GM23338 (cell line): Measurements from ENCODE around the gene DYNLT2B. TPM values are rescaled to one million over a fixed set of nuclear protein-coding genes. Genes with fewer than 3 reads are reported as not detected.

ENCODE experiments used
- ATAC-seq: fragments of 200-7000 bp; cut with Tn5 transposase; 3 replicates; pipeline ENCODE4 v1.9.1; 2020
- DNase-seq: peaks from one replicate; pipeline ENCODE4 v3.0.0-alpha.2; 2015; ENCODE audit warnings: low spot score
- H2AFZ ChIP-seq: fragments of 200-600 bp; sonication (generic); 2 replicates; pipeline ENCODE4 v1.8.0; 2016; ENCODE audit warnings: antibody characterized with exemption, mild to moderate bottlenecking, moderate library complexity
- H3F3A ChIP-seq: fragments of 200-600 bp; sonication (generic); replicated peaks from 2 replicates; pipeline ENCODE4 v1.8.0; 2017; ENCODE audit warnings: antibody characterized with exemption, mixed run types, low read depth
- H3K27ac ChIP-seq: fragments of 200-600 bp; sonication (generic); 2 replicates; pipeline ENCODE4 v1.6.1; 2016; ENCODE audit warnings: low read depth
- H3K27me3 ChIP-seq: fragments of 200-600 bp; sonication (generic); 2 replicates; pipeline ENCODE4 v1.8.0; 2016; ENCODE audit warnings: mild to moderate bottlenecking, mixed run types, moderate library complexity; ENCODE audit not compliant: insufficient read depth
- H3K36me3 ChIP-seq: fragments of 200-600 bp; sonication (generic); 2 replicates; pipeline ENCODE4 v1.8.0; 2016; ENCODE audit warnings: mild to moderate bottlenecking; ENCODE audit not compliant: insufficient read depth
- H3K4me1 ChIP-seq: fragments of 200-600 bp; sonication (generic); 2 replicates; pipeline ENCODE4 v1.8.0; 2016; ENCODE audit warnings: mild to moderate bottlenecking, moderate library complexity; ENCODE audit not compliant: insufficient read depth
- H3K4me2 ChIP-seq: fragments of 200-600 bp; sonication (generic); 2 replicates; pipeline ENCODE4 v1.7.1; 2017; ENCODE audit warnings: mixed run types
- H3K4me3 ChIP-seq: fragments of 200-600 bp; sonication (generic); 2 replicates; pipeline ENCODE4 v1.6.1; 2016; ENCODE audit warnings: mixed run types
- H3K79me2 ChIP-seq: fragments of 200-600 bp; sonication (generic); replicated peaks from 2 replicates; pipeline ENCODE4 v1.8.0; 2017; ENCODE audit warnings: mild to moderate bottlenecking; ENCODE audit not compliant: insufficient read depth
- H3K9me2 ChIP-seq: fragments of 200-600 bp; sonication (generic); 2 replicates; pipeline ENCODE4 v1.8.0; 2017; ENCODE audit not compliant: insufficient read depth
- H4K20me1 ChIP-seq: fragments of 200-600 bp; sonication (generic); replicated peaks from 2 replicates; pipeline ENCODE4 v1.8.0; 2017; ENCODE audit warnings: mild to moderate bottlenecking; ENCODE audit not compliant: insufficient read depth
- H3K27ac Mint-ChIP-seq: 2 replicates; pipeline ENCODE4 v1.8.0; 2020; ENCODE audit warnings: inconsistent platforms, mild to moderate bottlenecking, moderate library complexity, mixed read lengths
- H3K27me3 Mint-ChIP-seq: 3 replicates; pipeline ENCODE4 v1.8.0; 2022; ENCODE audit warnings: low read depth, mild to moderate bottlenecking, moderate library complexity, mixed read lengths, inconsistent platforms; ENCODE audit not compliant: insufficient read depth, poor library complexity
- H3K36me3 Mint-ChIP-seq: 3 replicates; pipeline ENCODE4 v1.8.0; 2021; ENCODE audit warnings: low read depth, mild to moderate bottlenecking, inconsistent platforms, moderate library complexity, mixed read lengths
- H3K4me1 Mint-ChIP-seq: 3 replicates; pipeline ENCODE4 v1.8.0; 2020; ENCODE audit warnings: mild to moderate bottlenecking, inconsistent platforms, mixed read lengths
- H3K4me3 Mint-ChIP-seq: 3 replicates; pipeline ENCODE4 v1.8.0; 2021; ENCODE audit warnings: moderate library complexity, mild to moderate bottlenecking, inconsistent platforms, mixed read lengths
- H3K9me3 Mint-ChIP-seq: 3 replicates; pipeline ENCODE4 v1.8.0; 2020; ENCODE audit warnings: moderate library complexity, mild to moderate bottlenecking, inconsistent platforms, mixed read lengths
- CREB1 ChIP-seq: fragments of 250-450 bp; sonication (Bioruptor Pico); IDR thresholded peaks from 2 replicates; pipeline ENCODE4 v1.5.0; 2020; ENCODE audit warnings: low read depth, mild to moderate bottlenecking, moderate library complexity
- EZH2 ChIP-seq: fragments of 200-600 bp; sonication (generic); IDR thresholded peaks from one replicate; pipeline ENCODE4 v1.8.0; 2017; ENCODE audit warnings: antibody characterized with exemption, mild to moderate bottlenecking, low read depth; ENCODE audit not compliant: unreplicated experiment
- NANOG ChIP-seq: IDR thresholded peaks from 2 replicates; pipeline ENCODE4 v1.6.1; 2016; ENCODE audit warnings: antibody characterized with exemption, borderline replicate concordance
- ZNF462 ChIP-seq: fragments of 250-450 bp; sonication (Bioruptor Pico); IDR thresholded peaks from 2 replicates; pipeline ENCODE4 v1.5.0; 2020; ENCODE audit warnings: mild to moderate bottlenecking, moderate library complexity
- polyA plus RNA-seq: library from polyadenylated mRNA; unstranded; fragments of >200 nt; fragmentation: Nextera tagmentation; extraction: Ambion mirVana; gene quantifications from 2 replicates; pipeline ENCODE4 v1.2.1, GENCODE V29; 2016
- total RNA-seq: library from RNA; depleted of rRNA; stranded (reverse); fragments of >200 nt; shearing (Covaris generic); gene quantifications from 2 replicates; pipeline ENCODE4 v1.2.3, GENCODE V29; 2014

The DYNLT2B gene
- total and polyA plus RNA-seq, 2 experiments from 2014 or later: 11.3 to 42.7 TPM

- TF ChIP-seq EZH2 (no peak), NANOG (no peak), CREB1 (CRISPR knock-in tag) (no peak), ZNF462 (CRISPR knock-in tag) (no peak)
These were observed 18.5 kb upstream of the DYNLT2B start (continued) for GRCh38 chr3:196336319-196337145.

- H3K27me3 ChIP-seq: no peaks in the 10 kb centered on the region
- DNase-seq (no peak), ATAC-seq (no peak)
- H4K20me1 ChIP-seq: no peaks in the 10 kb centered on the region
- no peak overlapping the region for H3K4me3 ChIP-seq
- H3K4me2 ChIP-seq: no peak overlapping the region
- H3K4me1 ChIP-seq: no peaks in the 10 kb centered on the region
- peak overlapping the region; percentile 59; the same call in 1 of the 2 replicates for H2AFZ ChIP-seq
- no peak overlapping the region for H3K4me3 Mint-ChIP-seq
- H3K36me3 Mint-ChIP-seq: no peaks in the 10 kb centered on the region
- H3K9me3 Mint-ChIP-seq: no peaks in the 10 kb centered on the region; the same call in 2 of the 3 replicates
- H3K27ac ChIP-seq: no peak overlapping the region
- H3K27ac Mint-ChIP-seq: no peak overlapping the region
- no peaks in the 10 kb centered on the region for H3K79me2 ChIP-seq
- H3K36me3 ChIP-seq: no peaks in the 10 kb centered on the region
- no peaks in the 10 kb centered on the region for H3K9me2 ChIP-seq
- peaks cover 6% of the 10 kb centered on the region for H3K27me3 Mint-ChIP-seq
- H3K4me1 Mint-ChIP-seq: no peaks in the 10 kb centered on the region
- no peaks in the 10 kb centered on the region for H3F3A ChIP-seq
- TF ChIP-seq EZH2: no peak
- TF ChIP-seq ZNF462 (CRISPR knock-in tag): no peak
- no peak for TF ChIP-seq CREB1 (CRISPR knock-in tag)
These were observed 17.5 kb upstream of the DYNLT2B start for GRCh38 chr3:196335503-196335948.
